H9 (cell line): ENCODE results near the gene WDR48. TPM values are rescaled to one million over a fixed set of nuclear protein-coding genes. Genes with fewer than 3 reads are reported as not detected.

ENCODE experiments used
- DNase-seq: peaks from one replicate; pipeline ENCODE4 v3.0.0-alpha.2; 2017
- H2AFZ ChIP-seq: one replicate; pipeline ENCODE4 v1.6.1; 2013; ENCODE audit warnings: mild to moderate bottlenecking, low read length, control low read depth, moderate library complexity
- H2AK5ac ChIP-seq: 2 replicates; pipeline ENCODE4 v1.6.1; 2013; ENCODE audit warnings: low read length, control low read depth, mixed read lengths; ENCODE audit not compliant: insufficient read length
- H2BK120ac ChIP-seq: one replicate; pipeline ENCODE4 v1.6.1; 2013; ENCODE audit warnings: low read depth, mild to moderate bottlenecking, low read length, control low read depth, inconsistent platforms; ENCODE audit not compliant: poor library complexity, severe bottlenecking
- H2BK12ac ChIP-seq: 2 replicates; pipeline ENCODE4 v1.6.1; 2013; ENCODE audit warnings: low read length, control low read depth, mixed read lengths, low read depth; ENCODE audit not compliant: insufficient read length
- H2BK15ac ChIP-seq: 2 replicates; pipeline ENCODE4 v1.6.1; 2013; ENCODE audit warnings: low read depth, low read length, control low read depth
- H2BK20ac ChIP-seq: one replicate; pipeline ENCODE4 v1.6.1; 2013; ENCODE audit warnings: low read depth, mild to moderate bottlenecking, low read length, control low read depth, inconsistent platforms; ENCODE audit not compliant: poor library complexity, severe bottlenecking
- H2BK5ac ChIP-seq: 2 replicates; pipeline ENCODE4 v1.6.1; 2013; ENCODE audit warnings: low read length, control low read depth, mixed read lengths; ENCODE audit not compliant: insufficient read length
- H3K14ac ChIP-seq: 2 replicates; pipeline ENCODE4 v1.6.1; 2013; ENCODE audit warnings: low read length, control low read depth; ENCODE audit not compliant: insufficient read depth
- H3K18ac ChIP-seq: 2 replicates; pipeline ENCODE4 v1.6.1; 2013; ENCODE audit warnings: low read depth, mild to moderate bottlenecking, mixed read lengths, low read length, control low read depth; ENCODE audit not compliant: insufficient read length
- H3K23ac ChIP-seq: 2 replicates; pipeline ENCODE4 v1.6.1; 2013; ENCODE audit warnings: low read length, control low read depth, mixed read lengths, low read depth; ENCODE audit not compliant: insufficient read length
- H3K23me2 ChIP-seq: 2 replicates; pipeline ENCODE4 v1.6.1; 2013; ENCODE audit warnings: low read depth, mild to moderate bottlenecking, mixed read lengths, low read length, control low read depth; ENCODE audit not compliant: insufficient read length, poor library complexity, severe bottlenecking
- H3K27ac ChIP-seq: 2 replicates; pipeline ENCODE4 v1.5.1; 2013; ENCODE audit warnings: low read length, control low read depth, mixed read lengths, low read depth; ENCODE audit not compliant: insufficient read length
- H3K27me3 ChIP-seq: 2 replicates; pipeline ENCODE4 v1.6.1; 2013; ENCODE audit warnings: low read length, control low read depth, inconsistent platforms; ENCODE audit not compliant: insufficient read depth
- H3K4ac ChIP-seq: 2 replicates; pipeline ENCODE4 v1.6.1; 2013; ENCODE audit warnings: low read depth, mild to moderate bottlenecking, control low read depth, inconsistent platforms, low read length, moderate library complexity
- H3K4me1 ChIP-seq: 2 replicates; pipeline ENCODE4 v1.6.1; 2013; ENCODE audit warnings: low read length, control low read depth, inconsistent platforms; ENCODE audit not compliant: insufficient read depth
- H3K4me2 ChIP-seq: 2 replicates; pipeline ENCODE4 v1.6.1; 2013; ENCODE audit warnings: low read length, control low read depth, mixed read lengths; ENCODE audit not compliant: insufficient read length, insufficient read depth
- H3K56ac ChIP-seq: 2 replicates; pipeline ENCODE4 v1.6.1; 2013; ENCODE audit warnings: low read depth, mild to moderate bottlenecking, mixed read lengths, low read length, control low read depth; ENCODE audit not compliant: insufficient read length
- H3K79me1 ChIP-seq: 2 replicates; pipeline ENCODE4 v1.6.1; 2013; ENCODE audit warnings: low read depth, mild to moderate bottlenecking, moderate library complexity, low read length, control low read depth, inconsistent platforms; ENCODE audit not compliant: insufficient read depth, poor library complexity, severe bottlenecking
- H3K79me2 ChIP-seq: 2 replicates; pipeline ENCODE4 v1.6.1; 2013; ENCODE audit warnings: low read length, control low read depth, inconsistent platforms; ENCODE audit not compliant: insufficient read depth
- H3K9ac ChIP-seq: 2 replicates; pipeline ENCODE4 v1.6.1; 2013; ENCODE audit warnings: low read length, control low read depth, mixed read lengths; ENCODE audit not compliant: insufficient read length; ENCODE audit errors: extremely low read depth
- H3K9me3 ChIP-seq: one replicate; pipeline ENCODE4 v1.6.1; 2013; ENCODE audit warnings: low read depth, low read length, inconsistent platforms; ENCODE audit not compliant: control insufficient read depth
- H3T11ph ChIP-seq: one replicate; pipeline ENCODE4 v1.6.1; 2013; ENCODE audit warnings: mild to moderate bottlenecking, low read length, control low read depth, inconsistent platforms
- H4K20me1 ChIP-seq: one replicate; pipeline ENCODE4 v1.6.1; 2013; ENCODE audit not compliant: control insufficient read depth, insufficient read length, insufficient read depth
- H4K5ac ChIP-seq: 2 replicates; pipeline ENCODE4 v1.6.1; 2013; ENCODE audit warnings: low read depth, mild to moderate bottlenecking, mixed read lengths, low read length, control low read depth; ENCODE audit not compliant: insufficient read length
- H4K8ac ChIP-seq: replicated peaks from 2 replicates; pipeline ENCODE4 v1.6.1; 2013; ENCODE audit warnings: low read length, control low read depth, mixed read lengths, low read depth; ENCODE audit not compliant: insufficient read length
- H4K91ac ChIP-seq: 2 replicates; pipeline ENCODE4 v1.6.1; 2013; ENCODE audit warnings: low read depth, mild to moderate bottlenecking, moderate library complexity, mixed read lengths, low read length, control low read depth; ENCODE audit not compliant: insufficient read length
- H3K27ac Mint-ChIP-seq, 3 experiments: 2 replicates in 2 of 3; 3 replicates in 1 of 3; pipeline ENCODE4 v1.8.0; 2020 to 2021; ENCODE audit warnings: mixed read lengths in 3 of 3, mild to moderate bottlenecking in 1 of 3, moderate library complexity in 1 of 3
- H3K27me3 Mint-ChIP-seq: 2 replicates; pipeline ENCODE4 v1.8.0; 2021; ENCODE audit warnings: low read depth, mild to moderate bottlenecking, moderate library complexity, mixed read lengths
- H3K36me3 Mint-ChIP-seq, 3 experiments: 2 replicates in 2 of 3; 3 replicates in 1 of 3; pipeline ENCODE4 v1.8.0; 2020 to 2021; ENCODE audit warnings: low read depth in 3 of 3, mixed read lengths in 3 of 3; ENCODE audit not compliant: insufficient read depth in 1 of 3
- H3K4me1 Mint-ChIP-seq, 2 experiments: 2 replicates each; pipeline ENCODE4 v1.8.0; 2020; ENCODE audit warnings: mixed read lengths in 2 of 2
- H3K4me3 Mint-ChIP-seq, 2 experiments: 2 replicates in 1 of 2; 3 replicates in 1 of 2; pipeline ENCODE4 v1.8.0; 2020 to 2021; ENCODE audit warnings: mild to moderate bottlenecking in 2 of 2, mixed read lengths in 2 of 2, moderate library complexity in 1 of 2
- H3K9me3 Mint-ChIP-seq, 2 experiments: 2 replicates in 1 of 2; 3 replicates in 1 of 2; pipeline ENCODE4 v1.8.0; 2020; ENCODE audit warnings: mild to moderate bottlenecking in 2 of 2, mixed read lengths in 2 of 2, moderate library complexity in 1 of 2
- CTCF ChIP-seq: fragments of 200-600 bp; sonication (generic); conservative IDR thresholded peaks from 3 replicates; pipeline ENCODE4 v1.8.0; 2021; ENCODE audit warnings: antibody characterized with exemption, mild to moderate bottlenecking
- WGBS: extraction: QIAGEN DNeasy Blood & Tissue Kit; methylation state at CpG from one replicate; pipeline ENCODE4 v1.1.7; 2013; ENCODE audit warnings: missing lambda C conversion rate, low lambda C conversion rate, mixed read lengths; ENCODE audit not compliant: insufficient read length; ENCODE audit errors: extremely low coverage; 5-methylcytosine and 5-hydroxymethylcytosine counted together
- total RNA-seq: library from RNA; stranded (reverse); gene quantifications from 2 replicates; pipeline ENCODE4 v1.2.1, GENCODE V29; 2021

Gene WDR48
- total RNA-seq, 1 experiment from 2014 or later, result 52.7 TPM

- Histone ChIP-seq H2BK5ac (no peak overlapping the region), H2BK15ac (no peak overlapping the region), H2AFZ (no peak overlapping the region), H3T11ph (no peak overlapping the region), H3K9ac (no peak overlapping the region), H2BK12ac (no peak overlapping the region), H3K23ac (no peak overlapping the region), H3K4me1 (no peaks in the 10 kb centered on the region), H2BK20ac (no peak overlapping the region), H3K9me3 (no peaks in the 10 kb centered on the region), H3K23me2 (peaks cover 15% of the 10 kb centered on the region), H3K4me2 (no peak overlapping the region), H3K14ac (no peak overlapping the region), H4K20me1 (no peaks in the 10 kb centered on the region), H3K79me2 (no peaks in the 10 kb centered on the region; the same call in 1 of the 2 replicates), H3K27me3 (0 out of 2 replicates have a peak, but pooled peaks cover 4% of the 10 kb centered on the region), H2BK120ac (no peak overlapping the region), H2AK5ac (no peak overlapping the region), H4K91ac (no peak overlapping the region), H3K79me1 (no peaks in the 10 kb centered on the region), H3K18ac (no peak overlapping the region), H3K56ac (no peak overlapping the region), H4K8ac (no peak overlapping the region), H3K27ac (no peak overlapping the region), H4K5ac (no peak overlapping the region), H3K4ac (no peak overlapping the region)
- H3K4me1 Mint-ChIP-seq, result peaks cover 20 to 21% of the 10 kb centered on the region in 2 experiments
- no peak overlapping the region; a peak in 2 of 7 replicates for H3K27ac Mint-ChIP-seq
- peaks cover 0 to 6% (median 0%) of the 10 kb centered on the region in 3 experiments; a peak in 3 of 7 replicates for H3K36me3 Mint-ChIP-seq
- TF ChIP-seq CTCF, result no peak
- WGBS, result no CpG with 5 or more reads among the region's 7 CpGs
- DNase-seq, result no peak
- H3K9me3 Mint-ChIP-seq, result no peaks in the 10 kb centered on the region
- peaks cover 24% of the 10 kb centered on the region for H3K27me3 Mint-ChIP-seq
- no peak overlapping the region for H3K4me3 Mint-ChIP-seq
Measured at GRCh38 chr3:39104961-39105686, 53.3 kb downstream of the WDR48 start.
